Stomach (tissue), 9 donors: ENCODE data around the gene GBE1. TPM values are rescaled to one million over a fixed set of nuclear protein-coding genes. Genes with fewer than 3 reads are reported as not detected.
A peak's percentile ranks its signal among the peaks of the same experiment; 100 is the strongest.

Source experiments
- DNase-seq, 2 donors: peaks; one replicate each; pipeline versions ENCODE4 v3.0.0 to v3.0.0-alpha.2; 2013 to 2019
- H3K27ac ChIP-seq, 5 donors: fragments of 200-600 bp in 4 of 5; sonication (generic) in 4 of 5; one replicate each; pipeline ENCODE4 v1.5.1; 2013 to 2019; ENCODE audit warnings: mild to moderate bottlenecking in 1 of 5, moderate library complexity in 1 of 5
- H3K27me3 ChIP-seq, 3 donors: fragments of 200-600 bp; sonication (generic); one replicate each; pipeline ENCODE4 v1.5.1; 2017 to 2019; ENCODE audit warnings: mixed run types in 1 of 3
- H3K36me3 ChIP-seq, 4 donors: fragments of 200-600 bp; sonication (generic); 1 replicate in 3 of 4; 2 replicates in 1 of 4; pipeline ENCODE4 v1.5.1; 2016 to 2019
- H3K4me1 ChIP-seq, 4 donors: fragments of 200-600 bp; sonication (generic); one replicate each; pipeline ENCODE4 v1.5.1; 2016 to 2019
- H3K4me3 ChIP-seq, 4 donors: fragments of 200-600 bp; sonication (generic) in 3 of 4; one replicate each; pipeline ENCODE4 v1.5.1; 2016 to 2019; ENCODE audit warnings: mild to moderate bottlenecking in 1 of 4
- H3K9me3 ChIP-seq, 4 donors: fragments of 200-600 bp; sonication (generic); one replicate each; pipeline ENCODE4 v1.5.1; 2016 to 2019
- CTCF ChIP-seq, 7 experiments: fragments of 450-650 bp in 4 of 7; fragments of 200-600 bp in 3 of 7; sonication (generic) in 3 of 7; IDR thresholded peaks; one replicate each; pipeline ENCODE4 v1.5.1; 2016 to 2019; ENCODE audit warnings: antibody characterized with exemption in 7 of 7, control low read depth in 2 of 7, mild to moderate bottlenecking in 1 of 7
- EP300 ChIP-seq: sonication (generic); formaldehyde crosslinking; IDR thresholded peaks from one replicate; pipeline ENCODE4 v1.6.1; 2017; ENCODE audit warnings: antibody characterized with exemption
- POLR2A ChIP-seq, 4 donors: fragments of 450-650 bp; IDR thresholded peaks; one replicate each; pipeline ENCODE4 v1.6.1; 2016; ENCODE audit warnings: antibody characterized with exemption in 4 of 4, control low read depth in 2 of 4, mild to moderate bottlenecking in 1 of 4, moderate library complexity in 1 of 4
- POLR2AphosphoS5 ChIP-seq, 3 donors: sonication (generic); formaldehyde crosslinking; IDR thresholded peaks; one replicate each; pipeline ENCODE4 v1.6.1; 2016; ENCODE audit warnings: antibody characterized with exemption in 3 of 3
- WGBS, 5 donors: extraction: QIAGEN DNeasy Blood & Tissue Kit in 3 of 5; methylation state at CpG; one replicate each; pipeline versions ENCODE4 v1.1.5 to v1.1.7; 2013 to 2018; 5-methylcytosine and 5-hydroxymethylcytosine counted together
- intact Hi-C: fragments of 100-400 bp; cut with DNase I; formaldehyde crosslinking; loops from one replicate; pipeline ENCODE4 v1.15.1; 2023; ENCODE audit warnings: low total_unique reads
- polyA plus RNA-seq, 3 donors: library from polyadenylated mRNA; stranded (reverse); fragments of 200-250 nt; gene quantifications; one replicate each; pipeline ENCODE4 v1.2.3, GENCODE V29; 2013
- total RNA-seq, 5 donors: library from RNA; depleted of rRNA; stranded (reverse); fragments of >200 nt; gene quantifications; one replicate each; pipeline versions ENCODE4 v1.1.0 to v1.2.3, GENCODE V29; 2014 to 2016
- donor health status: healthy with polysubstance abuse.
- donor health status: Bipolar disorder and iron deficiency.
- donor health status: healthy.

Gene GBE1
- total and polyA plus RNA-seq, 8 donors, result 8.2 to 57.1 (median 11.6) TPM

- no peak for TF ChIP-seq CTCF (IDR thresholded peaks at IDR 0.05)
- TF ChIP-seq POLR2AphosphoS5 (IDR thresholded peaks at IDR 0.05), result no peak
- no peak for TF ChIP-seq EP300
- no peak for TF ChIP-seq POLR2A (IDR thresholded peaks at IDR 0.05)
- no peaks in the 10 kb centered on the region for H3K27me3 ChIP-seq
- intact Hi-C loops, result no loop called here
- H3K4me1 ChIP-seq, result no peaks in the 10 kb centered on the region
- H3K27ac ChIP-seq, result no peak overlapping the region
- no peak for DNase-seq
- H3K9me3 ChIP-seq, result peaks cover 0 to 9% (median 3%) of the 10 kb centered on the region in 4 donors
- peaks cover 0 to 15% (median 8%) of the 10 kb centered on the region in 4 donors for H3K36me3 ChIP-seq
- no peak overlapping the region for H3K4me3 ChIP-seq
- WGBS, 5 donors, result 74 to 94% (median 78%) methylated on average over 5 of the region's 5 CpGs
These were observed 193.1 kb downstream of the GBE1 start for GRCh38 chr3:81568378-81568777.

GRCh38 chr3:81565041-81565440, 196.4 kb downstream of the GBE1 start:
- WGBS, 5 donors, result 94 to 99% (median 96%) methylated on average over 2 of the region's 2 CpGs
- Histone ChIP-seq H3K36me3 (peaks cover 0 to 15% (median 11%) of the 10 kb centered on the region in 4 donors), H3K27ac (no peak overlapping the region), H3K9me3 (peaks cover 0 to 9% (median 3%) of the 10 kb centered on the region in 4 donors), H3K27me3 (no peaks in the 10 kb centered on the region), H3K4me1 (no peaks in the 10 kb centered on the region), H3K4me3 (no peak overlapping the region)
- TF ChIP-seq POLR2A (IDR thresholded peaks at IDR 0.05), result no peak
- no peak for TF ChIP-seq CTCF (IDR thresholded peaks at IDR 0.05)
- no peak for TF ChIP-seq POLR2AphosphoS5 (IDR thresholded peaks at IDR 0.05)
- TF ChIP-seq EP300, result no peak
- intact Hi-C loops, result no loop called here
- DNase-seq, result no peak

GRCh38 chr3:81558106-81558505, 203.3 kb downstream of the GBE1 start:
- Histone ChIP-seq H3K36me3 (peaks cover 0 to 2% (median 0%) of the 10 kb centered on the region in 4 donors), H3K27ac (no peak overlapping the region)
- WGBS, 5 donors, result 0 to 93% (median 0%) methylated on average over 1 of the region's 1 CpG

GRCh38 chr3:81554801-81555200, 206.6 kb downstream of the GBE1 start:
- no peaks in the 10 kb centered on the region for H3K27me3 ChIP-seq
- H3K9me3 ChIP-seq, result no peaks in the 10 kb centered on the region
- peak in 1 of 2 donors; percentile 25 for DNase-seq
- H3K36me3 ChIP-seq, result no peaks in the 10 kb centered on the region
- peaks cover 0 to 14% (median 6%) of the 10 kb centered on the region in 4 donors for H3K4me1 ChIP-seq
- no peak for TF ChIP-seq EP300
- no peak for TF ChIP-seq POLR2AphosphoS5 (IDR thresholded peaks at IDR 0.05)
- TF ChIP-seq CTCF (IDR thresholded peaks at IDR 0.05), result no peak
- no peak for TF ChIP-seq POLR2A (IDR thresholded peaks at IDR 0.05)
- WGBS, 5 donors, result 30 to 69% (median 62%) methylated on average over 2 of the region's 2 CpGs
- H3K4me3 ChIP-seq, result no peak overlapping the region
- H3K27ac ChIP-seq, result no peak overlapping the region
- intact Hi-C loops, result no loop called here

More at GRCh38 chr3:81558106-81558505, 203.3 kb downstream of the GBE1 start:
- Histone ChIP-seq H3K4me1 (peaks cover 0 to 14% (median 6%) of the 10 kb centered on the region in 4 donors), H3K4me3 (no peak overlapping the region), H3K27me3 (no peaks in the 10 kb centered on the region), H3K9me3 (no peaks in the 10 kb centered on the region)
- intact Hi-C loops, result no loop called here
- no peak for DNase-seq
- TF ChIP-seq EP300 (no peak), POLR2AphosphoS5 (IDR thresholded peaks at IDR 0.05) (no peak), POLR2A (IDR thresholded peaks at IDR 0.05) (no peak), CTCF (IDR thresholded peaks at IDR 0.05) (no peak)
